HG03354 (cell line): ENCODE measurements around the gene RASSF5.
A peak's percentile ranks its signal among the peaks of the same experiment; 100 is the strongest.

Experiments
- ATAC-seq: cut with Tn5 transposase; IDR thresholded peaks from one replicate; pipeline ENCODE4 v1.9.1; 2021; ENCODE audit warnings: mild to moderate bottlenecking; ENCODE audit not compliant: unreplicated experiment, poor library complexity, severe bottlenecking

RASSF5 gene

DNA sequence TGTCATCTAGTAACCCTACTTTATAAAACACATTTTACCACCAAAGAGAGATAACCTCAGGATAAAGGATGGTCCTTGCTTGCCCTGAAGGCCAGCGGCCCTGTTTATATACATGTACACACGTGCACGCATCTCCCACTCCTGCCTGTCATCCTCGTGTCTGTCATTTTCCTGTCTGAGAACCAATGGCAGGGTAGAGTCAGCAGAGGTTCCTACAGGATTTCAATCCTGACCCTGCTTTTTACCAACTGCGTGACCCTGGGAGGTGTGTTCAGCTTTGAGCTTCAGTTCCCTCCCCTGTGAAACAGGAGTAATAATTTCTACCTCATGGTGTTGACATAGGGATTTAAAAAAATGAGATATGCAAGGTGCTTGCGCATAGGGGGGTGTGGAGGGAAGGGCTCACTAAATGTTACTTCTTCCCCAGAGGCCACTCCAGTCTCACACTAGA is 12.3 kb upstream of the RASSF5 start:
- ATAC-seq = no peak

DNA sequence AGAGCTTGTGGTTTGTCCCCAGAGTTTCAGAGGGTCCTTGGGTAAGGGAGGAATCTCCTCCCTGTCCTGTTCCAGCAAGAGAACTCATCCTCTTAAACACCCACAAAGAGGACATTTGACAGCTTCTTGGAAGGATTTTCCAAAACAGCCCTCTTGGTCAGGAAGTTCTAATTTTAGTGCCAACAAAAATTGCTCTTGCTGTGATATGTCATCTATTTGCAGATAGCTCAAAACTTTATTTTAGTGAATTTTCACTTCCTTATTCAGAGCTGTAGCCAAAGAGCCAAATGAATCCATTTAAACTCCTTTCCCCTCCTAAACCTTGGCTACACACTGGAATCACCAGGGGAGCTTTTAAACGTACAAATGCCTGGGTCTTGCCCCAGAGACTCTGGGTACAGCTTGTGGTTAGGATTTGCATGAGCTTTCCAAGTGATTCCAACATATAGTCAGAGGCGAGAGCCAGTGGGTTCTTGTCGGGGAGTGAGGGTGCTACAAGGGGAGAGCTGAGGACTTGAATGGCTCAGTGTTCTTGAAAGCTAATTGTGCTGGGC is 11.8 kb upstream of the RASSF5 start:
- ATAC-seq = peak; percentile 9

DNA sequence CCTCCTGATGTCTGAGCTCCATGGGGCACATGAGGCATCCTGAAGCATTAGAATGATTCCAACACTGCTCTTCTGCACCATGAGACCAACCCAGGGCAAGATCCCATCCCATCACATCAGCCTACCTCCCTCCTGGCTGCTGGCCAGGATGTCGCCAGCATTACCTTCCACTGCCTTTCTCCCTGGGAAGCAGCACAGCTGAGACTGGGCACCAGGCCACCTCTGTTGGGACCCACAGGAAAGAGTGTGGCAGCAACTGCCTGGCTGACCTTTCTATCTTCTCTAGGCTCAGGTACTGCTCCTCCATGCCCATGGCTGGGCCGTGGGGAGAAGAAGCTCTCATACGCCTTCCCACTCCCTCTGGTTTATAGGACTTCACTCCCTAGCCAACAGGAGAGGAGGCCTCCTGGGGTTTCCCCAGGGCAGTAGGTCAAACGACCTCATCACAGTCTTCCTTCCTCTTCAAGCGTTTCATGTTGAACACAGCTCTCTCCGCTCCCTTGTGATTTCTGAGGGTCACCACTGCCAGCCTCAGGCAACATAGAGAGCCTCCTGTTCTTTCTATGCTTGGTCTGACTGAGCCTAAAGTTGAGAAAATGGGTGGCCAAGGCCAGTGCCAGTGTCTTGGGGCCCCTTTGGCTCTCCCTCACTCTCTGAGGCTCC is 11.1 kb upstream of the RASSF5 start:
- peak; percentile 62 for ATAC-seq

DNA sequence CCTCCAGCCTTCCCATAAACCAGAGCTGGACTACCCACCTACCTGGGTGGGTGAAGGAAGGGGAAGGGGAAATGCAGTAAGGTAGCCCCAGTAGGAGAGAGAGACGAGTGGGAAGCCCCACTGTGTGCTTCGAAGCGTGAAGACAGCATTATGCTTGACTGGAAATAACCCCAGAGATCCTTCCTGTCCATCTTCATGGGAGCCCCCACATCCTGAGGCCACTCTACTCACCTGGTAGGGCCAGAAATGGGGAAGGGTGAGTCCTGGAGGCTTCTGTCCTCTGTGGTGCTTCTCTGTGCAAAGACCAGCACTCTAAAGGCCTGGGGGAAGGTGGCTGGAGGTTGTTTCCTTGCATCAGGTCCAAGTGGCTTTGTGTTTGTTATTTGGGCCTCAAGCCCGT is 10.0 kb upstream of the RASSF5 start:
- no peak for ATAC-seq

DNA sequence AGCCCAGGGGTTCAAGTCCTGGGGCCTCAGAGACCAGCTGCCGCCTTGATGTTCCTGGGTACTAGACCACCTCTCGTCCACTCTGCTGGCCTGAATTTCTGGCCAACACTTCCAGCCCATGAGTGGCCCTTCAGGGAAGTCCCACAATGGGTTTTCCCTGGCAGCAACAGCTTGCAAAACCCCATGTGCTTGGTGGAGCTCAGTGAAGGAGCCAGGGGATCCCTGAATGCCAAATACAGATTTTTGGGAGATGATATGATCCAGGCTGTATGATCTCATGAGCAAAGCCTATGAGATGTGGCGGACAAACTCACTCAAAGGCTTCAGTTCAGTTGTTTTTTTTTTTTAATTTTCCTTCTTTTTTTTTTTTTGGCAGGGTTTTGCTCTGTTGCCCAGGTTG is 9.6 kb upstream of the RASSF5 start:
- ATAC-seq = no peak

DNA sequence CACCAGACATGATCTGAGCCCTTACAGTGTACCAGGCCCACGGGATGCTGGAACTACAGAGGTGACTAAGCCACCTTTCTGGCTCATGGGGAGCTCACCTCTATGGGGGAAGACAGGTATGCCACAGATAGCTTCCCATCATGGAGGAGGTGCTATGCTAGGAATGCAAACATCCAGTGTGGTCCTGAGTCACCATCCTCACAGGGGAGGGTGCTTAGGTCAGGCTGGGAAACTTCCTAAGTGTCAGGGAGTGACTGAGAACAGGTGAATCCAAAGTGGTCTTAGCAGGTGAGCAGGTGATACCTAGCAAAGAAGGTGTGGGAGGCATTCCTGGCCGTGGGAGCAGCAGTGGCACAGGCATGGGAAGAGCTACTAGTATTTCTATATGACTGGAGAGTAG is 8.6 kb upstream of the RASSF5 start:
- no peak for ATAC-seq

DNA sequence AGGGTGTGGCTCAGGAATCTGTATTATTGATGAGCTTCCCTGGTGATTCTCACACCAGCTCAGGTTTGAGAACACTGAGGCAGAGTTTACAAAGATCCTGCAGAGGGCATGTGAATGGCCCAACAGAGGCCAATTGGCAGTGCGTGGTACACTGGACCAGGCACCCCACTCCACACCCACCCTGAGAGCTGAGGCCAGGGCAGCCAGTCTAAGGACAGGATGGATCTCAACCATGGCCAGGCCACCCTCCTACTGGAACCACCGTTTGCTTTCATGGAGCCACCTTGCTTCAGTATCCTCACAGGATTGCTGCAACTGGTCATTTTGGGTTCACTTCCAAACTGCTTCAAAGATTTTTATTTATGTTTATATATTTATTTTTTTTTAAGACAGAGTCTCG is 7.3 kb upstream of the RASSF5 start:
- no peak for ATAC-seq

DNA sequence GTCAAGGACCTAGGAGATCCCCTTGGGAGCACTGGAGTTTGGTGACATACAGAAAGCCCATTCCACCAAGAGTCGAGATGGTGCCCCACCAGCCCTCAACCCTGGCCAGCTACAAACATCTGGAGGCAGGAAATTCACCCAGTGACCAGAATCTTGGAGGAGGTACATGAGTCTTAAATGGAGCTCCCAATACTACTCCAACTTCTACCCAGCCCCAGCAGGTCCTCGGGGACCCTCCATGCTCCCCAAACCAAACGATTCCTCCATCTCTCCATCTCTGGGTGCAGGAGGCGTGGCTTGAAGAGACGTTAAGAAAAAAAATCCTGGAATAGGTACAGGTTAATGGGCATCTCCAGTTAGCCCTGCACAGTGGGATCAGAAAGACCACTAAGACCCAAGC is 5.5 kb upstream of the RASSF5 start:
- ATAC-seq = no peak

DNA sequence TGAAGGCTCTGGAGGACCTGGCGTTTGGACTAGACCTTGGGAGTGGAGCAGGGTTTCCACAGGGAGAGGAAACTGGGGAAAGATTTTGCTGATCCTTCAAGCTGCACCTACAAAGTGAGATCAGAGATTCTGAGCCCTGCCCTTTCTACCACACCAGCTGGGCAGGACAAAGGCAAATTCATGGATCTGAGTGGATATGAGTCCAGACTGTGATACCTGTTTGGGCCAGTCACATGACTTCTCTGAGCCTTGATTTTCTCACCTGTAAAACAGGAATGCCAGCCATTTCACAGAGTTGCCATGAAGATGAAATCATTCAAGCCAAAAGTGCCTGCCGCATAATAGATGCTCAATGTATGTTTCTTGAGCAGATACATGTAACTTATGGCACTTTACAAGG is 4.9 kb upstream of the RASSF5 start:
- ATAC-seq = no peak

DNA sequence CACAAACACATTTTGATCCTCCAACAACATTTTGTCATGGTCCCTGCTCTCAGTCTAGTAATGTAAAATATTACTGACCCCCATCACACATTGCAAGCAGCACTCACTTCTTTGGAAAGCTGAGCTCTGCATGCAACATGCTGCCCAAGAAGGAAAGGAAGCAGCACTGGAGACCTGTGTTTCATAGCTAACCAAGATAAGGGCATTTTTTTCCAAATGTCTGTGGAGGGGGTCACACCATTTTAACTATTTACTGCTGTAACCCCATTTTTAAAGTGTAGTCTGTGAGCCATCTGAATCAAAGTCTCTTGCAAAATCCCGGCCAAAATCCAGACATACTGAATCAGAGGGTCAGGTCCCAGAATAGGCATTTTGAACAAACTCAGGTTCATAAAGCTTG is 4.5 kb upstream of the RASSF5 start:
- ATAC-seq = no peak

DNA sequence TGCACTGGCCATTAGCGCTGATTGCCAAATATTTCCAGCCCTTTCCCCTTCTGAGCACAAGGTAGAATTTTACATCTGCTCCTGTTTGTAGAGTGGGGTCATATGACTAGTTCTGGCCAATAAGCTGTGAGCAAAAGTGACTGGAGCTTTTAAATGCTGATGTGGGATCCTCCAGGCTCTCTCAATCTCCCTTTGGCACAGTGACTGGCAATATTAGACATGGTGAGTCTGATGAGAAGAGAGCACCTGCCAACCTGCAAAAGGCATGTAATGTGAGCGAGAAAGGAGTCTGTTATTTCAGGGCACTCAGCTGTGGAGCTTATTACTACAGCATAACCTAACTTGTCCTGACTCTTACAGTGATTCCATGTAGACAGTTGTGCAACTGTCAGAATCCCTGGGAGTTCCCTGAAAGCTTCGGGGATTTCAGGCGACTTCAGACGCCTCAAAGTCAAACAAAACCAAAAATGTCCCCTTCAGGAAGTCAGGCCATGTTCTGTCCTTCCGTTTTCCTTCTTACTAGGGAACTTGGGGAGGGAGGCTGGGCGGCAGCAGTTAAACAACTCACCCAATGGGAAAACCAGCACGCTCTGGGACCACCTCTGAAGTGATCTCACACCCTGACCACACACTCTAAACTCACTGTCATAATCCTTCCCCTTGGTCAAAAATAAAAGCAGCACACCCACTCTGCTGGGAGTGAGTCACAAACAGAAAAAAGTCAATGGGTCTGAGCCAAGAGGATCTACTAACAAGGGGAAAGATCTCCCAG is 3.6 kb upstream of the RASSF5 start:
- peak; percentile 44 for ATAC-seq

DNA sequence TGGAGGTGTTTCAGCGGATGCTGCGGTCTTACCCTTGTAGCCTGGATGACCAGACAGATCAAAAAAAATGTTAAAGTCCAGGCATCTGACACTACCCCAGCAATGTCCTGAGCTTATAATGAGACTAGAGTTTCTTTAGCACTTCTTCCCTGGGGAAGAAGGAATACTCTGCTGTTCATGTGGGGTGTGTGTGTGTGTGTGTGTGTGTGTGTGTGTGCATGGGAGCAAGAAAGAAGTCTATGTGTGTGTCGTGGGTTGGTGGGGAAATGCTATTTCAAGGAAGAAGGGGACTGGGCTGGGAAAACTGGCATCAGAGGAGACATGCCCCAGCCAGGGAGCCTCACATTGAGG is 3.0 kb upstream of the RASSF5 start:
- no peak for ATAC-seq

DNA sequence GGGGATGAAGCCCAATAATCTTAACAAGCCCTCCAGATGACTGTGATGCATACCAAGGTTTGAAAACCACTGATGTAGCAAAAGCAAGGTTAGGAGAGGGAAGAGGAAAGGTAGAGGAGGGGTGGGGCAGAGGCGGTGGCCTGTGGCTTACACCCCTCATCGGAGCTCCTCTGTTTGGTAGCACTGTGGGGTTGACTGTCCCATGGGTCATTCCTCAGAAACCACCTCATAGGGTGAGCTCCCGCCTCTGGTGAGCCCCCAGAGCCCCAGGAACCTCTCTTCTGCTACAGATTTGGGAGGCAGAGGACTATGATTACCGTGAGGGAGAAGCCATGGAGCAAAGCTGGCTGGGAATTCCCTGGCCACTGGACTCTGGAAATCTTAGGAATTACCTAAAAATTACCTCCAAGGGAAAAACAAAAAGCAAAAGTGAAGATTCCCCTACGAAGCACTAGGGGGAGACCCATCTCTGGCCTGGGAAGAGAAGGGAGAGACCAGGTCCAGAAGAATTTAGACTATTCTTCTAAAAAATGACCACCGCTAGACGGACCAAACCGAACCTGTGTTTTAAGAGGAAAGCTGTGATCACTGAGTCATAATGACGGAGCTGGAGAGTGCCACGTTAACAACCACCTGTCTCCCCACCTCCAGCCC is 1.5 kb upstream of the RASSF5 start:
- no peak for ATAC-seq

DNA sequence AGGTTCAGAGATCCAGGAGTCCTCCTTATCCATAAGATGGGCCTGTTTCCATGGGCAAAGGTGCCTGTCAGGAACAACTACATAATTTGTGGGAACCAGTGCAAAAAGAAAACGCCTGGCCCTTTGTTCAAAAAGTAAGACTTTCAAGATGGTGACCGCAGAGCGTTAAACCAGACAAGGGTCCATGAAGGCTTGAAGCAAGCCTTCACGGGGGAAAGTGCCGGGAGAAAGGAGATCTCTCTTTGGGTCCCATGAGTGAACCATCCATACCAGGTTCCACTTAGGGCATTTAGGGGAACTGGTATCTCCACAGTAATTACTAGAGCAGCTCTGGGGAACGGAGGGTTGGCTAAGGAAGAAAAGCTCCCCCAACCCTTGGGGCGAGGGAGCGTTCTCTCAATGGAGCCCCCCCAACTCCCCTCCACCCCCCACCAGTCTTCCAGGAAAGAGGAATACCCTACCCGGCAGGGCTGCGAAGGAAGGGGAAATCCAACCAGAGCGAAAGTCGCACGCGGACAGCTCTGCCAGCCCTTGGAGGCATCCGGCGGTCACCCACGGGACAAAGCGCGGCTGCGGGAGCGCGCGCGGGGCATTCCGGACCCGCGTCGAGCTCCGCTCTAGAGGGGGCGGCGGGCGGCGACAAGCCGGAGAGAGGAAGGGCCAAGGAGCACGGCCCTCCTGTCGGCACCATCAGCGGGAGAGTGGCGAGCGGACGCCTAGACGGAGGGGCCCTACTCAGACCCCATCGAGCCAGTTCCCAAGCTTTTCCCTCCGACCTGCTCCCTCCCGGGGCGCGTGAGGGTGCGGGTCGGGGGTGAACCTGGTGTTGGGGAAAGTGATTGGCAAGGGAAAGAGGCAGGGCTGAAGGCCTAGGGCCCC is 687 bp upstream of the RASSF5 start:
- ATAC-seq = peak; percentile 36

DNA sequence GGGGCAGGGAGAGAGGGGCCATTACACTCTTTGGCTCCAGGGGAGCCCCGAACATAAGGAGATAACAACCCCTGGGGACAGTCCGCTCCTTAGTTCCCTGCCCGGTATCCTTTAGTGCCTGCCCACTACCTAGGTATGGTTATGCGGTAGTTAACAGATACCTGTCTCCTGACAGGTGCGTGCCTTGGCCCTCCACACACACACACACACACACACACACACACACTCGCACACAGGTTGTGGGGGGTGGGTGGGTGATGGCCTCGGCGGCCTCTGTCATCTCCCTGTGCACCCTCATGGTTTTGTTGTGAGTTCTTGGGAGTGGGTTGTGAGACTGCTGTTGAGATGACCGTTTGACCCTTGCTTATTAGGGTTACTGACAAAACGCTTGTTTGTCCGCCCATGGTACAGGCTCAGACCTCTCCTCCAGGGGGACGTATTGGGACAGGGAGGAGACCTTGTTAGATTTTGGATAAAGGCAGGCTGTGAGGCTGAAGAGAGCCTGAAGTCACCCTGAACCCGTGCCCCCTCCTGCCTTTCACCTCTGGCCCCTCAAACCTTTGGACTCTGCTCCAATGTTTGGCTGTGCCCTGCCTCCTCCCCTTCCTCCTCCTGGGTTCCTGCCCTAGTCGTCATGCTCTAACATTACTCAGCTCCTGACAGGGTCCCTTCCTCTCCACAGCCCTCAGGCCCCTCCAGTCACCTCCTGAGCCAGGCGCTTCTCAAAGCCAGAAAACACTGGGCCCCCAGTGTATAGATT is 979 bp downstream of the RASSF5 start:
- ATAC-seq = no peak

DNA sequence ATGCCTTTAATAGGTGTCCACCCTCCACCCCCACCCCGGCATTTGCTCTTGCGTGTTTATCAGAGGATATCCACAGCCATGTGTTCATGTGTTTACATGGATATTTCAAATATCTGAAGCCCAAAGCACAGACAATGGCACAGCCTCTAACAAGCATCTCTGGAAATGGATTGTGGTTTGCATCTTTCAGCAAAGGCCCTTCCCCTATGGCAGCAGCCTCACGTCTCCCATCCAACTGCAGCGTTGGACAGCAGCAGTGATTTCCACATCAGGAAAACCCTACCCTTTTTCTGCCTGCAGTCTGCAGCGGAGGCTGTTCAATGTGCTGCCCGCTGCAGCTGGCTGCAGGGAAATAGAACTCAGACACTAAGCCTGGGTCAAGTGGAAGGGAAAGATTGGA is 1.6 kb downstream of the RASSF5 start:
- ATAC-seq = no peak

DNA sequence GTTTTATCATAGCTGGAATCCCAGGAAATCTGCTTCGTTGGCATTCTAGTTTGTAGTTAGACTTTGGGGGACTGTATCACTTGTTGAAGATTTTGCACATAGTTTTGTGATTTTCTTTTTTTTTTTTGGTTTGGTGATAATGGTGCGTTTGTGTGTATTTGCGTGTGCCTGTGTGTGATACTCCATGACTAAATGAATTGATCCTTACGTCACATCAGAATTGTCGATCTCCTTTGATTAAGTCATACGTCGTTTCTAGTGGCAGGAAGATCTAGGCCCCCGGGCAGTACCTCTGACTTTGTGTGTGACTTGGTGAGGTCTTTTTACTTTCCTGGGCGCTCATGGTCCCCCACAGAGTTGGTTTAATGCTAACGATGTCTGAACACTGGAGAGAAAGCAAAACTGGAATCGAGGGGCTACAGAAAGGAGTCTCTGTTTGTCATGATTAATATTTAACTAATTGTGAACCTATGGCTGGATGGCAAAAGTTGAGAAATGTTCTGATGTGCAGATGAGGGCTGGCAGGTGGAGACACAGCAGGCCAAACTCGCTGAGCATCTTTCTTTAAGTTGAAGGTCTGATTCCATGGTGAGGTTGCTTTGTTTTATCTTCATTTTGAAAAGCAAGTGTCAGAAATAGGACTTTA is 2.4 kb downstream of the RASSF5 start:
- no peak for ATAC-seq

DNA sequence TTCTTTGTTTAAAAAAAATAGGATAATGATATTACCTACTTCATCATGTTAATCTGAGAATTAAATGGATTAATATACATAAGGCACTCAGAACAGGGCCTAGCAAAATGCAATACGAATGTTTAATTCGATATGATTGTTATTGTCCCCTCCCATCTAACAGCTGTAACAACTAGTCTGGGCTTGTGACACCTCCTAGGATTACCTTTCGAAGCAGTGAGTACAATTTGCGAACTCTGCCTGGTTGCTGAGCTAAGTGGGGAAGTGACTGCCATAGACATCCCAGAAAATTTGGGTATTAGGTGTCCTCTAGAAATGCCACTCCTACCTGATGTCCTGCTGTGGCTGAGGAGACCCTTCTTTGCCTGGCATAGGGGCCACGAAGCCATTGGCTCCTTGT is 3.0 kb downstream of the RASSF5 start:
- ATAC-seq = no peak
